Measurements from ENCODE around the gene SKAP1.

DNA sequence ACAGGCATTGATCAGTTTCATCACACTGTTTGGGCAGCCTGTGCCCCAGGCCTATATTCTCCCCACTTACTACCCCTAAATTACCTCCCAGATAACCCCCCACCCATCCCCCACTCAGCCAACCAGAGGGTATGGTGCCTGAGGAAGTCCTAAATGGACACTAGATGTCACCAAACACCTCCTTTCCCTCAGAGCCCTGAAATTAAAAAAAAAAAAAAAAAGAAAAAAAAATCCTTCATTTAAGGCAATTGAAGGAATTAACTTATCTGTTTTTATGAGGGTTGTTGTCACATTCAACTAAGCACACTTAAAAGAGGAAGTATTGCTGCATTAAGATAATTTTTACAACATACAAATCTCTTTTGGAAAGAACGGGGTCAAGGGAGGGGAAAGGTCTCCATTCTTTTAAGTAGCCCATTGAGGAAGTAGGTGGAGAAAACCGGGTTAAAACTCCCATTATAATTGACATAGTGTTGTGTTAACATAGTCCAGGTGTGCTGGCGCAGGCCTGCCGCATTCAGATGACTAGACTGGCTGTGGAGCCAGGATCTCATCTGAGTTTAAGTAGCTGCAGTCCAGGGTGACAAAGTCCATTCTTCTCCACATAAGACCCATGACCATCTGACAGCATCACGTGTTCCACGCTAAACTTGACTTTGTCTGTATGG, 276.2 kb downstream of the SKAP1 start:
- TF ChIP-seq ZC3H10 (CRISPR knock-in tag; IDR thresholded peaks at IDR 0.05) = no peak
- TF ChIP-seq, protein P1, sequence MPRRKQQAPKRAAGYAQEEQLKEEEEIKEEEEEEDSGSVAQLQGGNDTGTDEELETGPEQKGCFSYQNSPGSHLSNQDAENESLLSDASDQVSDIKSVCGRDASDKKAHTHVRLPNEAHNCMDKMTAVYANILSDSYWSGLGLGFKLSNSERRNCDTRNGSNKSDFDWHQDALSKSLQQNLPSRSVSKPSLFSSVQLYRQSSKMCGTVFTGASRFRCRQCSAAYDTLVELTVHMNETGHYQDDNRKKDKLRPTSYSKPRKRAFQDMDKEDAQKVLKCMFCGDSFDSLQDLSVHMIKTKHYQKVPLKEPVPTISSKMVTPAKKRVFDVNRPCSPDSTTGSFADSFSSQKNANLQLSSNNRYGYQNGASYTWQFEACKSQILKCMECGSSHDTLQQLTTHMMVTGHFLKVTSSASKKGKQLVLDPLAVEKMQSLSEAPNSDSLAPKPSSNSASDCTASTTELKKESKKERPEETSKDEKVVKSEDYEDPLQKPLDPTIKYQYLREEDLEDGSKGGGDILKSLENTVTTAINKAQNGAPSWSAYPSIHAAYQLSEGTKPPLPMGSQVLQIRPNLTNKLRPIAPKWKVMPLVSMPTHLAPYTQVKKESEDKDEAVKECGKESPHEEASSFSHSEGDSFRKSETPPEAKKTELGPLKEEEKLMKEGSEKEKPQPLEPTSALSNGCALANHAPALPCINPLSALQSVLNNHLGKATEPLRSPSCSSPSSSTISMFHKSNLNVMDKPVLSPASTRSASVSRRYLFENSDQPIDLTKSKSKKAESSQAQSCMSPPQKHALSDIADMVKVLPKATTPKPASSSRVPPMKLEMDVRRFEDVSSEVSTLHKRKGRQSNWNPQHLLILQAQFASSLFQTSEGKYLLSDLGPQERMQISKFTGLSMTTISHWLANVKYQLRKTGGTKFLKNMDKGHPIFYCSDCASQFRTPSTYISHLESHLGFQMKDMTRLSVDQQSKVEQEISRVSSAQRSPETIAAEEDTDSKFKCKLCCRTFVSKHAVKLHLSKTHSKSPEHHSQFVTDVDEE (CRISPR knock-in tag; IDR thresholded peaks at IDR 0.05) = no peak
- no peak for TF ChIP-seq RARB (CRISPR knock-in tag; IDR thresholded peaks at IDR 0.05)
- no peak for TF ChIP-seq ISL1 (CRISPR knock-in tag; IDR thresholded peaks at IDR 0.05)
- TF ChIP-seq PATZ1 (CRISPR knock-in tag; IDR thresholded peaks at IDR 0.05; ENCODE audit: borderline replicate concordance) = no peak
- TF ChIP-seq SNAI2 (CRISPR knock-in tag; IDR thresholded peaks at IDR 0.05) = no peak
- TF ChIP-seq ZNF565 (CRISPR knock-in tag; conservative IDR thresholded peaks at IDR 0.05; ENCODE audit: low read depth) = no peak
- no peak for TF ChIP-seq ZFP3 (CRISPR knock-in tag; IDR thresholded peaks at IDR 0.05)
- TF ChIP-seq, protein P2, sequence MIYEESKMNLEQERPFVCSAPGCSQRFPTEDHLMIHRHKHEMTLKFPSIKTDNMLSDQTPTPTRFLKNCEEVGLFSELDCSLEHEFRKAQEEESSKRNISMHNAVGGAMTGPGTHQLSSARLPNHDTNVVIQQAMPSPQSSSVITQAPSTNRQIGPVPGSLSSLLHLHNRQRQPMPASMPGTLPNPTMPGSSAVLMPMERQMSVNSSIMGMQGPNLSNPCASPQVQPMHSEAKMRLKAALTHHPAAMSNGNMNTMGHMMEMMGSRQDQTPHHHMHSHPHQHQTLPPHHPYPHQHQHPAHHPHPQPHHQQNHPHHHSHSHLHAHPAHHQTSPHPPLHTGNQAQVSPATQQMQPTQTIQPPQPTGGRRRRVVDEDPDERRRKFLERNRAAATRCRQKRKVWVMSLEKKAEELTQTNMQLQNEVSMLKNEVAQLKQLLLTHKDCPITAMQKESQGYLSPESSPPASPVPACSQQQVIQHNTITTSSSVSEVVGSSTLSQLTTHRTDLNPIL (CRISPR knock-in tag; IDR thresholded peaks at IDR 0.05; ENCODE audit: low read depth) = no peak
- TF ChIP-seq GLIS3 (CRISPR knock-in tag; IDR thresholded peaks at IDR 0.05) = no peak
- no peak for TF ChIP-seq ZFP30 (CRISPR knock-in tag; IDR thresholded peaks at IDR 0.05)

Measured in SK-N-SH treated with all-trans-retinoic acid at 6 μM for 48 hours (cell line).